Fibroblast of lung (primary cell): ENCODE results near the gene CORO2B.

Experiments used
- EZH2 ChIP-seq: IDR thresholded peaks from 2 replicates; pipeline ENCODE4 v1.5.1; 2012; ENCODE audit warnings: low read length, control low read depth, mild to moderate bottlenecking; ENCODE audit errors: missing control alignments
- TF ChIP-seq, protein P1 (sequence below), 2 donors: IDR thresholded peaks in 1 of 2; conservative IDR thresholded peaks in 1 of 2; 1 replicate in 1 of 2; 2 replicates in 1 of 2; pipeline ENCODE4 v1.5.1; 2011 to 2012; ENCODE audit warnings: low read length in 2 of 2, control low read depth in 1 of 2, inconsistent platforms in 1 of 2, low read depth in 1 of 2, mild to moderate bottlenecking in 1 of 2

DNA sequence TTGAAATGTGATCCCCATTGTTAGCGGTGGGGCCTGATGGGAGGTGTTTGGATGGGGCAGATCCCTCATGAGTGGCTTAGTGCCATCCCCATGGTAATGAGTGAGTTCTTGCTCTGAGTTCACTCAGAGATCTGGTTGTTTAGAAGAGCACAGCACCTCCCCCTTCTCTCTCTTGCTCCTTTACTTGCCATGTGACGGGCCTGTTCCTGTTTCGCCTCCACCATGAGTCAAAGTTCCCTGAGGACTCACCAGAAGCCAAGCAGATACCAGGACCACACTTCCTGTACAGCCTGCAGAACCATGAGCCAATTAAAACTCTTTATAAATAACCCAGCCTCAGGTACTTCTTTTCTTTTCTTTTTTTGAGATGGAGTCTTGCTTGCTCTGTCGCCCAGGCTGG is 195.3 kb downstream of the CORO2B start:
- TF ChIP-seq EZH2: no peak
- TF ChIP-seq, protein P1, sequence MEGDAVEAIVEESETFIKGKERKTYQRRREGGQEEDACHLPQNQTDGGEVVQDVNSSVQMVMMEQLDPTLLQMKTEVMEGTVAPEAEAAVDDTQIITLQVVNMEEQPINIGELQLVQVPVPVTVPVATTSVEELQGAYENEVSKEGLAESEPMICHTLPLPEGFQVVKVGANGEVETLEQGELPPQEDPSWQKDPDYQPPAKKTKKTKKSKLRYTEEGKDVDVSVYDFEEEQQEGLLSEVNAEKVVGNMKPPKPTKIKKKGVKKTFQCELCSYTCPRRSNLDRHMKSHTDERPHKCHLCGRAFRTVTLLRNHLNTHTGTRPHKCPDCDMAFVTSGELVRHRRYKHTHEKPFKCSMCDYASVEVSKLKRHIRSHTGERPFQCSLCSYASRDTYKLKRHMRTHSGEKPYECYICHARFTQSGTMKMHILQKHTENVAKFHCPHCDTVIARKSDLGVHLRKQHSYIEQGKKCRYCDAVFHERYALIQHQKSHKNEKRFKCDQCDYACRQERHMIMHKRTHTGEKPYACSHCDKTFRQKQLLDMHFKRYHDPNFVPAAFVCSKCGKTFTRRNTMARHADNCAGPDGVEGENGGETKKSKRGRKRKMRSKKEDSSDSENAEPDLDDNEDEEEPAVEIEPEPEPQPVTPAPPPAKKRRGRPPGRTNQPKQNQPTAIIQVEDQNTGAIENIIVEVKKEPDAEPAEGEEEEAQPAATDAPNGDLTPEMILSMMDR (conservative IDR thresholded peaks at IDR 0.05 in 1 of 2, IDR thresholded peaks at IDR 0.05 in 1 of 2; ENCODE audit: low read depth in 1 of 2, low read length in 2 of 2): no peak
